ENCODE results near the gene FKBP7.

The FKBP7 gene

DNA sequence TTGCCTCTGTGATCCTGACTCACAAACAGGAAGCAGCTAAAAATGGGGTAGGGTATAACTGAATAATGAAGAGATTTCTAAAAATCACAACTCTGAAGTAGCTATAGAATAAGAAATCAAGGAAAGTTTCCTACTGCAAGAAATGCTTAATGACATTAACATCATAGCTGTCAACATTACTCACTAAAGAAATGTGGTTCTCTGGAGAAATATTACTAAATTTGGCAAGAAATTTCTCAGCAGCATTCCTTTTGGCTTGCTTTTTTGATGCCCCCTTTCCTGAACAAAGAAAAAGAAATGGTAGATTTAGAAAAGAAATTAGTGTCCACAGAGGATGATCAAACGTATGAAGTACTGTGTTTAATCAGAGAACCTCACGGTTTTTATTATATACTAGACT lies 37.0 kb downstream of the FKBP7 start:
- Histone ChIP-seq H3K4me1 (peaks cover 0 to 6% (median 0%) of the 10 kb centered on the region in 4 donors), H3K9me3 (no peaks in the 10 kb centered on the region), H3K4me3 (no peak overlapping the region), H3K27ac (no peak overlapping the region), H3K36me3 (peaks cover 70 to 87% (median 79%) of the 10 kb centered on the region in 3 donors), H3K27me3 (no peaks in the 10 kb centered on the region)
- intact Hi-C loops (cut with DNase I; ENCODE audit: low total_unique reads): no loop called here
- TF ChIP-seq, protein P1, sequence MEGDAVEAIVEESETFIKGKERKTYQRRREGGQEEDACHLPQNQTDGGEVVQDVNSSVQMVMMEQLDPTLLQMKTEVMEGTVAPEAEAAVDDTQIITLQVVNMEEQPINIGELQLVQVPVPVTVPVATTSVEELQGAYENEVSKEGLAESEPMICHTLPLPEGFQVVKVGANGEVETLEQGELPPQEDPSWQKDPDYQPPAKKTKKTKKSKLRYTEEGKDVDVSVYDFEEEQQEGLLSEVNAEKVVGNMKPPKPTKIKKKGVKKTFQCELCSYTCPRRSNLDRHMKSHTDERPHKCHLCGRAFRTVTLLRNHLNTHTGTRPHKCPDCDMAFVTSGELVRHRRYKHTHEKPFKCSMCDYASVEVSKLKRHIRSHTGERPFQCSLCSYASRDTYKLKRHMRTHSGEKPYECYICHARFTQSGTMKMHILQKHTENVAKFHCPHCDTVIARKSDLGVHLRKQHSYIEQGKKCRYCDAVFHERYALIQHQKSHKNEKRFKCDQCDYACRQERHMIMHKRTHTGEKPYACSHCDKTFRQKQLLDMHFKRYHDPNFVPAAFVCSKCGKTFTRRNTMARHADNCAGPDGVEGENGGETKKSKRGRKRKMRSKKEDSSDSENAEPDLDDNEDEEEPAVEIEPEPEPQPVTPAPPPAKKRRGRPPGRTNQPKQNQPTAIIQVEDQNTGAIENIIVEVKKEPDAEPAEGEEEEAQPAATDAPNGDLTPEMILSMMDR (IDR thresholded peaks at IDR 0.05): no peak
- DNase-seq: no peak

DNA sequence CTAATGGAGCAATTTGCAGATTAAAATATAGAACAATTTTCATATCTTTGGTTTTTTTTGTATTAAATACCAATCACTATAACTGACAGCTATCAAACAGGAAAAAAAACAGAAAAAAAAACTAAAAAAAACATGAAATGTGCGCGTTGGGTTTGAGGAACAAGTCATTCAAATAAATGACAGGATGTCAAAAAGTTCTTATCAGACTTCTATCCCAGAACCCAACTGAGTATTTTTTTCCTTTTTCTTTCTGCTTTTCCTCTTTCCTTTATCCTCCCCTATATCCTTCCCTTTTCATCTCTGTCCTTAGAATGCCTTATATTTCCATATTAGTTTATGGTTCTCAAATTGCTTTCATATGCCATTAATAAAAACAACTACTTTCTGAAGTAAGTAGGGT lies 41.7 kb downstream of the FKBP7 start:
- TF ChIP-seq, protein P1 (IDR thresholded peaks at IDR 0.05): no peak
- no peak overlapping the region for H3K4me3 ChIP-seq
- no peaks in the 10 kb centered on the region for H3K9me3 ChIP-seq
- H3K4me1 ChIP-seq: peaks cover 0 to 6% (median 0%) of the 10 kb centered on the region in 4 donors
- intact Hi-C loops (cut with DNase I; ENCODE audit: low total_unique reads): no loop called here
- peaks cover 66 to 90% (median 86%) of the 10 kb centered on the region in 3 donors for H3K36me3 ChIP-seq
- no peak overlapping the region for H3K27ac ChIP-seq
- no peaks in the 10 kb centered on the region for H3K27me3 ChIP-seq
- DNase-seq: no peak

DNA sequence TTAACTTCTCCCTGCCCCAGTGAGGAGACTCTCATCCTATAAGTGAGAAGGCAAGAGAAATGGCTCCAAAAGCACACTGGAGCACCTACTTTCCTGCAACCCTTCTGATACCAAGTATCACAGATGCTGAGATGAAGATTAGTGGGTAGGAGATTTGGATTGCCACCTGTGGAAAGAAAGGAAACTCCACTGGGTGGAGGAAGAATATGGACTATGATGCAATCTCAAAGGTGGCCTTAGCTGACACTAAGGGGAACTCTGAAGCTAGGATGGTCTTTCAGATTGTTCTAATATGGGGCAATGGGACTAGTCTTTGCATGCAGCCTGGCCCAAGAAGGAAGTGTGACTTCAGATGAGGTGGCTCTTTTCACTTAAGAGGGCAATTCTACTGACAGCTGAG lies 49.1 kb downstream of the FKBP7 start:
- Histone ChIP-seq H3K4me1 (no peaks in the 10 kb centered on the region), H3K9me3 (peaks cover 0 to 2% (median 0%) of the 10 kb centered on the region in 3 donors), H3K27ac (no peak overlapping the region), H3K36me3 (peaks cover 65 to 81% (median 81%) of the 10 kb centered on the region in 3 donors), H3K4me3 (no peak overlapping the region), H3K27me3 (no peaks in the 10 kb centered on the region)
- TF ChIP-seq, protein P1 (IDR thresholded peaks at IDR 0.05): no peak
- intact Hi-C loops (cut with DNase I; ENCODE audit: low total_unique reads): no loop called here
- DNase-seq: no peak

DNA sequence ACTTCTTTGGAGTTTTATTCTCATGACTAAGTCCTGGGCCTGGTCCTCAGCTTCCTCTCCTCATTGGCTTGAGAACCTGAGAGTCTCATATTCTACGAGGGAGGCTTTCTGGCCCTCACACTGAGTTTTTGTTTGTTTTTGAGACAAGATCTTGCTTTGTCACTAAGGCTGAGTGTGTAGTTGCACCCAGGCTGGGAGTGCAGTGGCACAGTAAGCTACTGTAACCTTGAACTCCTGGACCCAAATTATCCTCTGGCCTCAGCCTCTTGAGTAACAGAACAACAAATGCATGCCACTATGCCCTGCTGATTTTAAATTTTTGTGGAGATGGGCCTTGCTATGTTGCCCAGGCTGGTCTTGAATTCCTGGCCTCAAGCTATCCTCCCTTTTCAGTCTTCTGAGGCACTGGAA lies 50.0 kb downstream of the FKBP7 start:
- DNase-seq: no peak
- Histone ChIP-seq H3K27ac (no peak overlapping the region), H3K4me1 (no peaks in the 10 kb centered on the region), H3K9me3 (peaks cover 0 to 2% (median 0%) of the 10 kb centered on the region in 3 donors), H3K36me3 (peaks cover 56 to 72% (median 72%) of the 10 kb centered on the region in 3 donors), H3K27me3 (no peaks in the 10 kb centered on the region), H3K4me3 (no peak overlapping the region)
- intact Hi-C loops (cut with DNase I; ENCODE audit: low total_unique reads): no loop called here
- TF ChIP-seq, protein P1 (IDR thresholded peaks at IDR 0.05): no peak

DNA sequence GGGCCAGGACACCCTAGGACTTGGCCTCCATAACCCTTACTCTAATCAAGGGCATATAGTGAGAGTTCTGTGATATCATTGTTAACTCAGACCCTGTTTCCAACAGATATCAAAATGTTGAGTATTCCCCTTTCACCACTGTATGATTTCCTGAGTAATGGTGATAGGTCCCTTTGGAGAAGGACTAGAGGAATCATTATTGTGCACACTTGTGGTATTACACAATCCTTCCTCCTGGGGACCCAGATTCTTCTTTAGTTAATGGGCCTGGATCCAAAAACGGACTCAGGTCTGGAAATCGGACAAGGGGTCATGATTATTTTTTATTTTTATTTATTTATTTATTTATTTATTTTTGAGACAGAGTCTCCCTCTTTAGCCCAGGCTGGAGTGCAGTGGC lies 50.9 kb downstream of the FKBP7 start:
- Histone ChIP-seq H3K27ac (no peak overlapping the region), H3K4me1 (no peaks in the 10 kb centered on the region), H3K27me3 (no peaks in the 10 kb centered on the region), H3K36me3 (peaks cover 47 to 67% (median 62%) of the 10 kb centered on the region in 3 donors), H3K4me3 (no peak overlapping the region), H3K9me3 (peaks cover 0 to 2% (median 0%) of the 10 kb centered on the region in 3 donors)
- DNase-seq: no peak
- TF ChIP-seq, protein P1 (IDR thresholded peaks at IDR 0.05): no peak
- intact Hi-C loops (cut with DNase I; ENCODE audit: low total_unique reads): no loop called here

DNA sequence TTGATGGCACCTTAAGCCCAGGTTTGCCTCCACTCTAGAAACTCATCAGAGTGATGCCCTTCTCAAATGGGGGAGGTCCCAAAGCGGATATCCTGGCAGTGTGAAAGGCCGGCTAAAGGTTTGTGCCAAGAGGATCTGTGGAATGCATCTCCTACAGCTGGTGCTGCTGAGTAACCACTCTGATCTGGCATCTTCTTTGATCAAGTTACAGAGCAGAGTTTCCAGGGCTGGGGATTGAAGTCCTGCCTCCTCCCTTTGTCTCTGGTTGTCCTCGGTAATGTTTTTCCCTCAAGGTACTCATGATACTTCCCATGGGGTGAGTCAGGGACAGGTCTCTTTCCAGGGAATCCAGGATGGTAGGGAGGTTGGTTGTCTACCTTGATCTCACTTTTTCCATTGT lies 52.0 kb downstream of the FKBP7 start:
- peaks cover 0 to 2% (median 0%) of the 10 kb centered on the region in 3 donors for H3K9me3 ChIP-seq
- H3K4me1 ChIP-seq: no peaks in the 10 kb centered on the region
- no peak overlapping the region for H3K4me3 ChIP-seq
- DNase-seq: no peak
- TF ChIP-seq, protein P1 (IDR thresholded peaks at IDR 0.05): no peak
- no peak overlapping the region for H3K27ac ChIP-seq
- no peaks in the 10 kb centered on the region for H3K27me3 ChIP-seq
- intact Hi-C loops (cut with DNase I; ENCODE audit: low total_unique reads): no loop called here
- peaks cover 37 to 56% (median 52%) of the 10 kb centered on the region in 3 donors for H3K36me3 ChIP-seq

Measured in tibial artery (tissue), 4 donors.